Nucleus accumbens (tissue), 56 donors: Measurements from ENCODE around the gene RNF223.
"Not testable (repeated sequence)": the region's sequence is repeated elsewhere in the genome, so short reads cannot be mapped to it uniquely, and the experiment has no call there.

ENCODE experiments used
- DNase-seq, 56 donors: peaks; one replicate each; lab custom pipeline; 2025; lab: John Stamatoyannopoulos, UW

Gene RNF223

GRCh38 chr1:1063261-1063944 is 10.7 kb downstream of the RNF223 start:
- DNase-seq, result peak in 1 of 56 donors; percentile 20

GRCh38 chr1:1062348-1063163 is 11.6 kb downstream of the RNF223 start:
- DNase-seq, result no peak

- DNase-seq, result no peak
Observed at GRCh38 chr1:1061682-1062345, 12.3 kb downstream of the RNF223 start.

- no peak for DNase-seq
Observed at GRCh38 chr1:1060281-1061000, 13.7 kb downstream of the RNF223 start.

GRCh38 chr1:1059494-1060280 is 14.4 kb downstream of the RNF223 start:
- peak in 49 of 56 donors; percentile 4 to 85 (median 50) for DNase-seq

GRCh38 chr1:1058921-1059493 is 15.1 kb downstream of the RNF223 start:
- DNase-seq, result peak in 4 of 56 donors; percentile 21 to 65 (median 40)

GRCh38 chr1:1058088-1058905 is 15.8 kb downstream of the RNF223 start:
- DNase-seq, result no peak

GRCh38 chr1:1057769-1058087 is 16.4 kb downstream of the RNF223 start:
- DNase-seq, result not testable (repeated sequence)

- DNase-seq, result peak in 1 of 56 donors; percentile 19
Observed at GRCh38 chr1:1055841-1056736, 18.0 kb downstream of the RNF223 start.

- no peak for DNase-seq
Observed at GRCh38 chr1:1054971-1055370, 19.1 kb downstream of the RNF223 start.

- DNase-seq, result no peak
Observed at GRCh38 chr1:1054099-1054700, 19.9 kb downstream of the RNF223 start.

- no peak for DNase-seq
Observed at GRCh38 chr1:1053682-1054081, 20.4 kb downstream of the RNF223 start.

- peak in 1 of 56 donors; percentile 29 for DNase-seq
Observed at GRCh38 chr1:1053022-1053421, 21.1 kb downstream of the RNF223 start.

GRCh38 chr1:1052003-1052840 is 21.9 kb downstream of the RNF223 start:
- no peak for DNase-seq

- DNase-seq, result no peak
Observed at GRCh38 chr1:1051127-1051810, 22.8 kb downstream of the RNF223 start.

- DNase-seq, result no peak
Observed at GRCh38 chr1:1050577-1051052, 23.5 kb downstream of the RNF223 start.
